ENCODE data around the gene HCFC1R1. TPM values are rescaled to one million over a fixed set of nuclear protein-coding genes. Genes with fewer than 3 reads are reported as not detected.
"Not testable (repeated sequence)": the region's sequence is repeated elsewhere in the genome, so short reads cannot be mapped to it uniquely, and the experiment has no call there.

HCFC1R1 gene
- total RNA-seq, result 61.3 TPM
- 332 TPM for polyA plus RNA-seq (ENCODE audit: insufficient read depth, low read depth, low replicate concordance)
- long read RNA-seq, donor 1, transcript HCFC1R1-201 (4 exons, 965 nt), result major isoform, 16 of 31 reads
- long read RNA-seq, donor 1, transcript HCFC1R1-206 (3 exons, 618 nt), result minor isoform, 7 of 31 reads
- long read RNA-seq, donor 1, transcript HCFC1R1-208 (2 exons, 1,365 nt), result minor isoform, 5 of 31 reads
- long read RNA-seq, donor 1, partial matches to known transcripts, result 0 of 31 reads
- long read RNA-seq, donor 1, other reads (novel, unspliced or antisense), result 0 of 31 reads
- long read RNA-seq, donor 2, transcript HCFC1R1-206 (3 exons, 618 nt), result minor isoform, 6 of 50 reads
- long read RNA-seq, donor 2, transcript HCFC1R1-208 (2 exons, 1,365 nt), result minor isoform, 6 of 50 reads
- long read RNA-seq, donor 2, transcript HCFC1R1-201 (4 exons, 965 nt), result major isoform, 29 of 50 reads
- long read RNA-seq, donor 2, partial matches to known transcripts, result 0 of 50 reads
- long read RNA-seq, donor 2, other reads (novel, unspliced or antisense), result 7 of 50 reads
- long read RNA-seq, donor 3, transcript HCFC1R1-201 (4 exons, 965 nt), result major isoform, 37 of 55 reads
- long read RNA-seq, donor 3, partial matches to known transcripts, result 0 of 55 reads
- long read RNA-seq, donor 3, other reads (novel, unspliced or antisense), result 6 of 55 reads
- long read RNA-seq, donor 4, transcript HCFC1R1-201 (4 exons, 965 nt), result major isoform, 19 of 50 reads
- long read RNA-seq, donor 4, transcript HCFC1R1-206 (3 exons, 618 nt), result minor isoform, 7 of 50 reads
- long read RNA-seq, donor 4, partial matches to known transcripts, result 0 of 50 reads
- long read RNA-seq, donor 4, other reads (novel, unspliced or antisense), result 17 of 50 reads
- long read RNA-seq, donor 5, partial matches to known transcripts, result 0 of 4 reads
- long read RNA-seq, donor 5, other reads (novel, unspliced or antisense), result 0 of 4 reads
- long read RNA-seq, donor 6, transcript HCFC1R1-201 (4 exons, 965 nt), result major isoform, 36 of 96 reads
- long read RNA-seq, donor 6, transcript HCFC1R1-208 (2 exons, 1,365 nt), result minor isoform, 7 of 96 reads
- long read RNA-seq, donor 6, transcript HCFC1R1-206 (3 exons, 618 nt), result minor isoform, 18 of 96 reads
- long read RNA-seq, donor 6, partial matches to known transcripts, result 24 of 96 reads
- long read RNA-seq, donor 6, other reads (novel, unspliced or antisense), result 6 of 96 reads
- long read RNA-seq, donor 7, transcript HCFC1R1-208 (2 exons, 1,365 nt), result minor isoform, 5 of 28 reads
- long read RNA-seq, donor 7, transcript HCFC1R1-201 (4 exons, 965 nt), result major isoform, 14 of 28 reads
- long read RNA-seq, donor 7, partial matches to known transcripts, result 2 of 28 reads
- long read RNA-seq, donor 7, other reads (novel, unspliced or antisense), result 4 of 28 reads
- long read RNA-seq, donor 8, transcript HCFC1R1-201 (4 exons, 965 nt), result major isoform, 28 of 57 reads
- long read RNA-seq, donor 8, transcript HCFC1R1-208 (2 exons, 1,365 nt), result minor isoform, 6 of 57 reads
- long read RNA-seq, donor 8, transcript HCFC1R1-206 (3 exons, 618 nt), result minor isoform, 11 of 57 reads
- long read RNA-seq, donor 8, partial matches to known transcripts, result 5 of 57 reads
- long read RNA-seq, donor 8, other reads (novel, unspliced or antisense), result 0 of 57 reads
- long read RNA-seq, donor 9, transcript HCFC1R1-201 (4 exons, 965 nt), result major isoform, 13 of 22 reads
- long read RNA-seq, donor 9, partial matches to known transcripts, result 0 of 22 reads
- long read RNA-seq, donor 9, other reads (novel, unspliced or antisense), result 0 of 22 reads
- long read RNA-seq, donor 10, transcript HCFC1R1-201 (4 exons, 965 nt), result major isoform, 27 of 79 reads
- long read RNA-seq, donor 10, transcript HCFC1R1-206 (3 exons, 618 nt), result minor isoform, 5 of 79 reads
- long read RNA-seq, donor 10, partial matches to known transcripts, result 40 of 79 reads
- long read RNA-seq, donor 10, other reads (novel, unspliced or antisense), result 0 of 79 reads

GRCh38 chr16:3023669-3024478, at the start of gene HCFC1R1, which contains the start of gene THOC6:
Gene HCFC1R1 (minus strand): TSS chr16:3023942. CDS start chr16:3023941, 1 bp downstream.
Gene THOC6 (plus strand): TSS chr16:3024035. CDS start chr16:3024327, 292 bp downstream.
- H3K4me1 ChIP-seq (ENCODE audit: control insufficient read depth in 2 of 3, insufficient read depth in 2 of 3, low read depth in 1 of 3, low read length in 3 of 3), result peaks cover 0 to 23% (median 18%) of the 10 kb centered on the region in 3 donors
- DNase-seq, result peak; percentile 97 to 99 (median 99)
- TF ChIP-seq CTCF (IDR thresholded peaks at IDR 0.05; ENCODE audit: borderline replicate concordance, extremely low read depth, insufficient read depth), result no peak
- no peak for FAIRE-seq
- no peaks in the 10 kb centered on the region for H3K9me3 ChIP-seq (ENCODE audit: control insufficient read depth in 2 of 3, insufficient read depth in 1 of 3, low read length in 3 of 3)
- H3K36me3 ChIP-seq (ENCODE audit: control insufficient read depth in 2 of 3, insufficient read depth in 3 of 3, low read length in 3 of 3), result peaks cover 2 to 5% (median 3%) of the 10 kb centered on the region in 3 donors
- H3K9ac ChIP-seq (ENCODE audit: low read length in 3 of 3), result peak within 1 kb of the TSS; percentile 37 to 89 (median 65)
- peaks cover 2% of the 10 kb centered on the region for H3K27me3 ChIP-seq (ENCODE audit: control insufficient read depth, insufficient read depth, low read length)
- H3K4me3 ChIP-seq (ENCODE audit: low read length in 3 of 3), result peak within 1 kb of the TSS; percentile 49 to 90 (median 67)
- intact Hi-C loops (cut with DNase I), result no loop called here
- peak within 1 kb of the TSS; percentile 98 for H3K27ac ChIP-seq (ENCODE audit: low read depth in 2 of 2, low read length in 2 of 2)

GRCh38 chr16:3073448-3073847, 49.7 kb upstream of the HCFC1R1 start:
- Histone ChIP-seq H3K36me3 (ENCODE audit: control insufficient read depth in 2 of 3, insufficient read depth in 3 of 3, low read length in 3 of 3) (no peaks in the 10 kb centered on the region), H3K27me3 (ENCODE audit: control insufficient read depth, insufficient read depth, low read length) (no peaks in the 10 kb centered on the region), H3K4me3 (ENCODE audit: low read length in 3 of 3) (no peak overlapping the region), H3K9ac (ENCODE audit: low read length in 3 of 3) (no peak overlapping the region), H3K9me3 (ENCODE audit: control insufficient read depth in 2 of 3, insufficient read depth in 1 of 3, low read length in 3 of 3) (no peaks in the 10 kb centered on the region), H3K27ac (ENCODE audit: low read depth in 2 of 2, low read length in 2 of 2) (no peak overlapping the region), H3K4me1 (ENCODE audit: control insufficient read depth in 2 of 3, insufficient read depth in 2 of 3, low read depth in 1 of 3, low read length in 3 of 3) (peaks cover 0 to 6% (median 0%) of the 10 kb centered on the region in 3 donors)
- DNase-seq, result peak in 1 of 5 donors; percentile 22
- no peak for TF ChIP-seq CTCF (IDR thresholded peaks at IDR 0.05; ENCODE audit: borderline replicate concordance, extremely low read depth, insufficient read depth)
- intact Hi-C loops (cut with DNase I), result no loop called here
- no peak for FAIRE-seq

GRCh38 chr16:3072576-3073263, 49.0 kb upstream of the HCFC1R1 start:
- H3K4me3 ChIP-seq (ENCODE audit: low read length in 3 of 3); H3K9ac ChIP-seq (ENCODE audit: low read length in 3 of 3); intact Hi-C loops (cut with DNase I); FAIRE-seq; H3K27ac ChIP-seq (ENCODE audit: low read depth in 2 of 2, low read length in 2 of 2); H3K9me3 ChIP-seq (ENCODE audit: control insufficient read depth in 2 of 3, insufficient read depth in 1 of 3, low read length in 3 of 3); H3K27me3 ChIP-seq (ENCODE audit: control insufficient read depth, insufficient read depth, low read length); H3K4me1 ChIP-seq (ENCODE audit: control insufficient read depth in 2 of 3, insufficient read depth in 2 of 3, low read depth in 1 of 3, low read length in 3 of 3); H3K36me3 ChIP-seq (ENCODE audit: control insufficient read depth in 2 of 3, insufficient read depth in 3 of 3, low read length in 3 of 3): not testable (repeated sequence)
- DNase-seq, result peak in 1 of 5 donors; percentile 22

GRCh38 chr16:3072148-3072547, 48.4 kb upstream of the HCFC1R1 start:
- intact Hi-C loops (cut with DNase I); FAIRE-seq; H3K4me3 ChIP-seq (ENCODE audit: low read length in 3 of 3); H3K36me3 ChIP-seq (ENCODE audit: control insufficient read depth in 2 of 3, insufficient read depth in 3 of 3, low read length in 3 of 3); H3K27ac ChIP-seq (ENCODE audit: low read depth in 2 of 2, low read length in 2 of 2); H3K9me3 ChIP-seq (ENCODE audit: control insufficient read depth in 2 of 3, insufficient read depth in 1 of 3, low read length in 3 of 3); H3K4me1 ChIP-seq (ENCODE audit: control insufficient read depth in 2 of 3, insufficient read depth in 2 of 3, low read depth in 1 of 3, low read length in 3 of 3); H3K9ac ChIP-seq (ENCODE audit: low read length in 3 of 3); H3K27me3 ChIP-seq (ENCODE audit: control insufficient read depth, insufficient read depth, low read length): not testable (repeated sequence)
- peak in 1 of 5 donors; percentile 49 for DNase-seq
